HG03095 (cell line): ENCODE measurements around the gene RHOJ.
"Not testable (repeated sequence)": the region's sequence is repeated elsewhere in the genome, so short reads cannot be mapped to it uniquely, and the experiment has no call there.

Source experiments
- ATAC-seq: cut with Tn5 transposase; IDR thresholded peaks from one replicate; pipeline ENCODE4 v1.9.1; 2021; ENCODE audit warnings: moderate library complexity; ENCODE audit not compliant: unreplicated experiment

Gene RHOJ

GRCh38 chr14:63204407-63205043, at the start of gene RHOJ:
Gene RHOJ (plus strand): TSS chr14:63204443. CDS start chr14:63204870, 427 bp downstream.
- no peak for ATAC-seq

- ATAC-seq = no peak
Measured at GRCh38 chr14:63155511-63156185, 48.6 kb upstream of the RHOJ start.

GRCh38 chr14:63157195-63157594, 47.0 kb upstream of the RHOJ start:
- ATAC-seq = no peak

GRCh38 chr14:63163306-63163705, 40.9 kb upstream of the RHOJ start:
- ATAC-seq = no peak

GRCh38 chr14:63164108-63164683, 40.0 kb upstream of the RHOJ start:
- no peak for ATAC-seq

- ATAC-seq = not testable (repeated sequence)
Measured at GRCh38 chr14:63165267-63165666, 39.0 kb upstream of the RHOJ start.

- no peak for ATAC-seq
Measured at GRCh38 chr14:63167044-63167443, 37.2 kb upstream of the RHOJ start.

- no peak for ATAC-seq
Measured at GRCh38 chr14:63174760-63175191, 29.5 kb upstream of the RHOJ start.

- no peak for ATAC-seq
Measured at GRCh38 chr14:63175531-63175930, 28.7 kb upstream of the RHOJ start.

GRCh38 chr14:63178912-63179311, 25.3 kb upstream of the RHOJ start:
- ATAC-seq = no peak

GRCh38 chr14:63179383-63179782, 24.9 kb upstream of the RHOJ start:
- ATAC-seq = no peak

GRCh38 chr14:63180011-63180410, 24.2 kb upstream of the RHOJ start:
- ATAC-seq = no peak

- ATAC-seq = no peak
Measured at GRCh38 chr14:63182968-63183367, 21.3 kb upstream of the RHOJ start.

GRCh38 chr14:63186453-63186852, 17.8 kb upstream of the RHOJ start:
- ATAC-seq = no peak

GRCh38 chr14:63191211-63191610, 13.0 kb upstream of the RHOJ start:
- ATAC-seq = no peak

- no peak for ATAC-seq
Measured at GRCh38 chr14:63192085-63192484, 12.2 kb upstream of the RHOJ start.

- no peak for ATAC-seq
Measured at GRCh38 chr14:63193236-63193635, 11.0 kb upstream of the RHOJ start.

- ATAC-seq = no peak
Measured at GRCh38 chr14:63200035-63200740, 4.1 kb upstream of the RHOJ start.

GRCh38 chr14:63200767-63201166, 3.5 kb upstream of the RHOJ start:
- no peak for ATAC-seq

- no peak for ATAC-seq
Measured at GRCh38 chr14:63203015-63203414, 1.2 kb upstream of the RHOJ start.

- no peak for ATAC-seq
Measured at GRCh38 chr14:63203618-63204406, 431 bp upstream of the RHOJ start.
